GM12874 (cell line): Measurements from ENCODE around the gene RMND1.

Experiments
- CTCF ChIP-seq: IDR thresholded peaks from 2 replicates; pipeline ENCODE4 v1.5.1; 2011; ENCODE audit warnings: low read depth, mild to moderate bottlenecking, control low read depth, low read length, moderate library complexity; ENCODE audit not compliant: insufficient read depth

The RMND1 gene

GRCh38 chr6:151359486-151359885, 92.4 kb downstream of the RMND1 start:
- no peak for TF ChIP-seq CTCF

- TF ChIP-seq CTCF = no peak
Observed at GRCh38 chr6:151358475-151358874, 93.5 kb downstream of the RMND1 start.

DNA sequence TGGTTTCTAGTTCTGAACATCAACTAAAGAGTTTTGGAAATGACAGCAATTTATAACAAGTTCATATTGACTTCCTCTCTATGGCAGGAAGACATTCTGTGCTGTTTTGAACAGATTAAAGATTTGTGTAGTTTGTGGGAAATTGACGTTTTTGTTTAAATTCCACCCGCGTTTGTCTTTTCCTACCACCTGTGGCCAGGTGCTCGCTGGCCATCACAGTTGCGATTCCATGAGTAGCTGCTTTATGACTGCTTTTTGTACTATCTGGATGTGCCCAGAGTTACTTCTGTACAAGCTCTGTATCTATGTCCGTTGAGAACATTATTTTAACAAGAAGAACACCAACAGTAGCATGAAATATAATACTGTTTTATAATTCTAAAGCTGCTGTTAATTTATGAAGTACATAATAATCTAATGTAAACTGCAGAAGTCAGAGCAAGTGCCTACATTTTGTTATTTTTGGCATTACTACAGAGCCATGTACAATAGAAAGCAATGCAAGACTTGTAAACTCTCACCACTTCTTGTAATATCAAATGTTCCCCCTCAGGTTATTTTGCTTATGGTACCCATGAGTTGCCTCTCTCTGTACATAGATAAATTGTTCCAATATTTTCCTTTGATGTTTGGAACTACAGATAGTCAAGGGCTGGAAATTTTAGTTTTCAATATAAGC, 94.0 kb downstream of the RMND1 start:
- TF ChIP-seq CTCF = no peak
